SU-DHL-6 (cell line): Measurements from ENCODE around the gene NDST4.
A peak's percentile ranks its signal among the peaks of the same experiment; 100 is the strongest.

Source experiments
- H2AFZ ChIP-seq: fragments of 200-600 bp; sonication (generic); 2 replicates; pipeline ENCODE4 v1.6.1; 2014; ENCODE audit warnings: low read depth, mild to moderate bottlenecking, moderate library complexity, mixed read lengths, antibody characterized with exemption, low read length; ENCODE audit not compliant: severe bottlenecking
- H3F3A ChIP-seq: fragments of 200-600 bp; shearing (Covaris generic); 2 replicates; pipeline ENCODE4 v1.6.0; 2016; ENCODE audit warnings: antibody characterized with exemption, mild to moderate bottlenecking; ENCODE audit not compliant: insufficient read depth
- H3K27ac ChIP-seq: fragments of 200-600 bp; sonication (generic); 2 replicates; pipeline ENCODE4 v1.5.1; 2016; ENCODE audit warnings: low read depth, mild to moderate bottlenecking, low read length, moderate library complexity, mixed read lengths
- H3K27me3 ChIP-seq: fragments of 200-600 bp; sonication (generic), shearing (Covaris generic); 2 replicates; pipeline ENCODE4 v1.6.0; 2014; ENCODE audit warnings: mild to moderate bottlenecking, low read length
- H3K36me3 ChIP-seq: fragments of 200-600 bp; sonication (generic); 2 replicates; pipeline ENCODE4 v1.6.1; 2014; ENCODE audit warnings: mild to moderate bottlenecking, low read length, mixed read lengths
- H3K4me2 ChIP-seq: fragments of 300-600, 200-600 bp; shearing (Covaris generic), sonication (generic); 2 replicates; pipeline ENCODE4 v1.6.0; 2014; ENCODE audit warnings: low read length, low read depth, mild to moderate bottlenecking; ENCODE audit not compliant: poor library complexity, severe bottlenecking
- H3K4me3 ChIP-seq: fragments of 200-600 bp; sonication (generic); 2 replicates; pipeline ENCODE4 v1.5.1; 2014; ENCODE audit warnings: antibody characterized with exemption, low read length, mild to moderate bottlenecking, mixed read lengths; ENCODE audit not compliant: insufficient read depth, poor library complexity, severe bottlenecking
- H3K79me2 ChIP-seq: fragments of 200-600 bp; sonication (generic); 2 replicates; pipeline ENCODE4 v1.6.1; 2014; ENCODE audit warnings: mild to moderate bottlenecking, low read length, moderate library complexity; ENCODE audit not compliant: insufficient read depth
- H3K9ac ChIP-seq: fragments of 200-600 bp; sonication (generic); 2 replicates; pipeline ENCODE4 v1.7.0; 2014; ENCODE audit warnings: mild to moderate bottlenecking, low read length
- H3K9me2 ChIP-seq: fragments of 200-600 bp; sonication (generic); replicated peaks from 2 replicates; pipeline ENCODE4 v1.6.1; 2014; ENCODE audit warnings: low read length; ENCODE audit not compliant: insufficient read depth
- H3K9me3 ChIP-seq: fragments of 200-600 bp; sonication (generic); 2 replicates; pipeline ENCODE4 v1.6.1; 2014; ENCODE audit warnings: low read length, mixed read lengths; ENCODE audit not compliant: insufficient read depth
- H4K20me1 ChIP-seq: fragments of 200-600 bp; sonication (generic); 2 replicates; pipeline ENCODE4 v1.6.1; 2014; ENCODE audit warnings: low read depth, mild to moderate bottlenecking, antibody characterized with exemption, low read length, moderate library complexity, mixed read lengths
- EZH2phosphoT487 ChIP-seq: fragments of 200-600 bp; sonication (generic), shearing (Covaris generic); conservative IDR thresholded peaks from 2 replicates; pipeline ENCODE4 v1.6.1; 2018; ENCODE audit warnings: mild to moderate bottlenecking, antibody characterized with exemption, low read length, moderate library complexity, mixed read lengths
- TF ChIP-seq, protein P1 (sequence below): fragments of 200-600 bp; sonication (generic); IDR thresholded peaks from one replicate; pipeline ENCODE4 v1.5.1; 2017; ENCODE audit warnings: antibody characterized with exemption, mild to moderate bottlenecking, low read length, moderate library complexity; ENCODE audit not compliant: insufficient read depth, poor library complexity, severe bottlenecking

NDST4 gene

DNA sequence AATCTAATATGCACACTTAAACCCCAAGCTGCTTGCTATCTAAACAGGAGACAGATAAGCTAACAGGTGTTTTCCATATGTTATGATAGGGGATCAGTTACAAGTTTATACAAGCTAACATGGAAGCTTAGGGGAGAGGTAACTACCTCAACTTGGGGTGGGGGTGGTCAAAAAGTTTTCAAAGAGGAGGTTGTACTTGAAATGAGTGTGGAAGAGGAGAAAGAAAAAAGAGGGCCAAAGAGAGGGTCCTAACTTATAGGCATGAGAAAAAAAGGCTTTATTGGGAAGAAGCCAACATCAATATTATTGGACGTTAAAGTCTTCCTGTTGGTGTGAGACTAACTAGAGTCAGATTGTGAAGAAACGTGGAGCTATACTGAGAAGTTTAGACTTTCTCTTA lies 205.9 kb downstream of the NDST4 start:
- no peaks in the 10 kb centered on the region for H4K20me1 ChIP-seq
- H3K36me3 ChIP-seq = no peaks in the 10 kb centered on the region
- H3K27ac ChIP-seq = no peak overlapping the region
- H3K4me3 ChIP-seq = no peak overlapping the region
- H3K9ac ChIP-seq = no peak overlapping the region
- no peaks in the 10 kb centered on the region for H3K9me2 ChIP-seq
- H2AFZ ChIP-seq = peak overlapping the region; percentile 19
- H3K9me3 ChIP-seq = no peaks in the 10 kb centered on the region
- H3K27me3 ChIP-seq = no peaks in the 10 kb centered on the region
- H3F3A ChIP-seq = no peaks in the 10 kb centered on the region
- H3K4me2 ChIP-seq = no peak overlapping the region
- TF ChIP-seq EZH2phosphoT487 = no peak
- TF ChIP-seq, protein P1, sequence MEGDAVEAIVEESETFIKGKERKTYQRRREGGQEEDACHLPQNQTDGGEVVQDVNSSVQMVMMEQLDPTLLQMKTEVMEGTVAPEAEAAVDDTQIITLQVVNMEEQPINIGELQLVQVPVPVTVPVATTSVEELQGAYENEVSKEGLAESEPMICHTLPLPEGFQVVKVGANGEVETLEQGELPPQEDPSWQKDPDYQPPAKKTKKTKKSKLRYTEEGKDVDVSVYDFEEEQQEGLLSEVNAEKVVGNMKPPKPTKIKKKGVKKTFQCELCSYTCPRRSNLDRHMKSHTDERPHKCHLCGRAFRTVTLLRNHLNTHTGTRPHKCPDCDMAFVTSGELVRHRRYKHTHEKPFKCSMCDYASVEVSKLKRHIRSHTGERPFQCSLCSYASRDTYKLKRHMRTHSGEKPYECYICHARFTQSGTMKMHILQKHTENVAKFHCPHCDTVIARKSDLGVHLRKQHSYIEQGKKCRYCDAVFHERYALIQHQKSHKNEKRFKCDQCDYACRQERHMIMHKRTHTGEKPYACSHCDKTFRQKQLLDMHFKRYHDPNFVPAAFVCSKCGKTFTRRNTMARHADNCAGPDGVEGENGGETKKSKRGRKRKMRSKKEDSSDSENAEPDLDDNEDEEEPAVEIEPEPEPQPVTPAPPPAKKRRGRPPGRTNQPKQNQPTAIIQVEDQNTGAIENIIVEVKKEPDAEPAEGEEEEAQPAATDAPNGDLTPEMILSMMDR = no peak
- no peaks in the 10 kb centered on the region for H3K79me2 ChIP-seq

DNA sequence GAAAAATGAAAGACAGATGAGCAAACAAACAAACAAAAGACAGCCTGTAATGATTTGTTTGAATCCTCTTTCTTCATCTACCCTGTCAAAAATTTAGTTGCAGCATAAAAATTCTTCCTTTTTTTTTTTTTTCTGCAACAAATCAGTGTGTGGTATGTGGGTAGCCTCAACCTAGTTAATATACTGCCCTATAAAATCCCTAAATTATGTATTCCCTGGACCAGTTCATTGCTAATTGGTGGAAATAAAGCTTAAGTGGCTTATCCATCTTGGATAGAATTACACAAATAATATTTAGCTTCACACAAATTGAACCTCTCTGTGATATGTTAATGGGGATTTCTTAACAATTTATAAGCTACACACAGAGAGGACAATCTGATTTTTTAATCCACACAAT lies 208.4 kb downstream of the NDST4 start:
- Histone ChIP-seq H3K79me2 (no peaks in the 10 kb centered on the region), H3K4me3 (no peak overlapping the region), H3K27me3 (no peaks in the 10 kb centered on the region), H3K4me2 (no peak overlapping the region), H4K20me1 (no peaks in the 10 kb centered on the region), H3K9me2 (no peaks in the 10 kb centered on the region), H2AFZ (no peak overlapping the region), H3K36me3 (no peaks in the 10 kb centered on the region), H3K9ac (no peak overlapping the region), H3F3A (no peaks in the 10 kb centered on the region), H3K9me3 (no peaks in the 10 kb centered on the region), H3K27ac (no peak overlapping the region)
- TF ChIP-seq, protein P1 = no peak

DNA sequence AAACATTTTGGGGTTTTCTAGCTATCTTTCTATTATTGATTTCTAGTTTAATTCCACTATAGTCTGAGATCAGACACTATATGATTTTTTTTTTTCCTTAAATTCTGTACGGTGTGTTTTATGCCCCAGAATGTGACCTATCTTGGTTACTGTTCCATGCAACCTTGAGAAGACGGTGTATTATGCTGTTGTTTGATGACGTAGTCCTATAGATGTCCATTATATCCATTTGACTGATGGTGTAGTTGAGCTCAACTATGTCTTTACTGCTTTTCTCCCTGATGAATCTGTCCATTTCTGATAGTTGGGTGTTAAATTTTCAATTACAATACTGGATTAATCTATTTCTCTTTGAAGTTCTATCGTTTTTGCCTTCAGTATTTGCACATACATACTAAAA lies 212.5 kb downstream of the NDST4 start:
- H3K4me3 ChIP-seq = no peak overlapping the region
- H2AFZ ChIP-seq = no peak overlapping the region
- no peaks in the 10 kb centered on the region for H3K79me2 ChIP-seq
- TF ChIP-seq, protein P1 = no peak
- no peak for TF ChIP-seq EZH2phosphoT487
- no peak overlapping the region for H3K27ac ChIP-seq
- H3K9ac ChIP-seq = no peak overlapping the region
- H3K9me2 ChIP-seq = no peaks in the 10 kb centered on the region
- H3F3A ChIP-seq = no peaks in the 10 kb centered on the region
- H3K27me3 ChIP-seq = no peaks in the 10 kb centered on the region
- no peaks in the 10 kb centered on the region for H3K9me3 ChIP-seq
- H4K20me1 ChIP-seq = no peaks in the 10 kb centered on the region
- H3K4me2 ChIP-seq = no peak overlapping the region
- H3K36me3 ChIP-seq = no peaks in the 10 kb centered on the region

DNA sequence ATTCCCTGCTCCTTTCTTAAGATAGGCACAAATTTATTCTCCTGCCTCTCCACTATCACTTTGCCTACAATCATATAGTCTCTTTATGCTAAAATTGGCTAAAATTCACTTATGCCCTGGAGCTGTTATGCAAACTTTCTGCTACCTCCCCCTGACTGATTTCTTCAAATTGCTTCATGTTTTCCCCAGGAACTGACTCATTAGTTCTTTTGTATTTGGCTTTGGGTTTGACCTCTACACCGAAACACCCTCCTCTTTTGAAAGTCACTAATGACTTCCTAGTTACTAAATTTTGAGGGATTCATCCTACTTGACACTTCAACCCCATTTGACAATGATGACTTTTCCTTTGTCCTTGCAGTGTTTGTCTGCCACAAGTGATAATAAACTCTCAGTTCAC lies 222.6 kb downstream of the NDST4 start:
- H3F3A ChIP-seq = no peaks in the 10 kb centered on the region
- no peak overlapping the region for H3K27ac ChIP-seq
- no peak overlapping the region for H3K4me2 ChIP-seq
- H3K27me3 ChIP-seq = no peaks in the 10 kb centered on the region
- no peaks in the 10 kb centered on the region for H3K79me2 ChIP-seq
- H3K9ac ChIP-seq = no peak overlapping the region
- H4K20me1 ChIP-seq = no peaks in the 10 kb centered on the region
- H2AFZ ChIP-seq = no peak overlapping the region
- no peaks in the 10 kb centered on the region for H3K9me2 ChIP-seq
- no peaks in the 10 kb centered on the region for H3K9me3 ChIP-seq
- TF ChIP-seq, protein P1 = no peak
- no peak for TF ChIP-seq EZH2phosphoT487
- H3K4me3 ChIP-seq = no peak overlapping the region
- H3K36me3 ChIP-seq = no peaks in the 10 kb centered on the region
